HTR-8/SVneo (cell line): Measurements from ENCODE around the gene CRAT.

Experiments
- DNase-seq: peaks from one replicate; pipeline ENCODE4 v3.0.0; 2011; ENCODE audit warnings: low spot score, mixed read lengths; ENCODE audit not compliant: insufficient read length
- FAIRE-seq: peaks from 2 replicates; lab custom pipeline; 2011; peaks lifted over from hg19 to GRCh38; lab: Jason Lieb, UNC

CRAT gene

GRCh38 chr9:129070696-129071525 lies 39.7 kb downstream of the CRAT start:
- FAIRE-seq: no peak

GRCh38 chr9:129069862-129070641 lies 40.5 kb downstream of the CRAT start:
- no peak for FAIRE-seq
- DNase-seq: no peak

More at GRCh38 chr9:129070696-129071525, 39.7 kb downstream of the CRAT start:
- DNase-seq: no peak

DNA sequence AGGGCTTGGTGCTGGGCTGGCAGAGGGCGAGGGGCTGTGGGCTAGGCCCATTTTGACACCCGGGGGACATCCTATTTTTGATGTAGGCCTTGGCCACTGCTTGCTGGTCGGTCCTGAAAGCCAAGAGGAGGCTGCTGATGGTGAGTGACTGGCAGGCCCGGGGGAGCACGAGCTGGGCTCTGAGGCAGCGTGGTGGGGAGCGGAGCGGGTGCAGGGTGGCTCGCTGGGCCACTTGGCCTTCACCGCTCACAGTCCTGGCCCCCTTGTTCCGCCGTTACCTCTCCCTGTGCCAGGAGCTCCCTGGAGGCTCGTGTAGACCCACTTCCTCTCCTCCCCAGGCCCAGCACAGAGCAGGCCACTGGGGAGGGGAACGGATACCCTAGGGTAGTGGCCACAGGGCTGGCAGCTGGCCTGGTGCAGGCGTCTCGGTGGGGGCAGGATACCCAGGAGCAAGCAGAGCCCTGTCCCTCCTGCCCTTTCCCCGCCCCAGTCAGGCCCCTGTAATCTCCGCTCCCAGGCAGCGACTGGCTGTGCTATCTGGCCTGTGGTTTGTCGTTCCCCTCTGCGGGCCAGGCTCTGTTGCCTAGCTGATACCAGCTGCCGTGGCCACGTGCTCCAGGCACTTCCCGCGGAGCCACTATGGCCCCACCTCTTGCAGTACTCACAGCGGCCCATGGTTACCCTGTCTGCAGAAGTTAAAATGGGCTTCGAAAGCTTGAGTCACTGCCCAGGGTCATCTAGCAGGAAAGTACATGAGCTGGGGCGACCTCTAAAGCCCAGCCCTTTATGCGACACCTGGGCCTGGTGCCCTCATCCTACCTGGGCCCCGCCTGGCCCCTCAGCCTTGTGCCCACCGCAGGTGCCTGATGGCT lies 41.4 kb downstream of the CRAT start:
- FAIRE-seq (no peak), DNase-seq (no peak)

- FAIRE-seq: no peak
- no peak for DNase-seq
Observed at GRCh38 chr9:129068110-129068509, 42.5 kb downstream of the CRAT start.

GRCh38 chr9:129064499-129064908 lies 46.1 kb downstream of the CRAT start:
- FAIRE-seq: no peak
- DNase-seq: no peak

DNA sequence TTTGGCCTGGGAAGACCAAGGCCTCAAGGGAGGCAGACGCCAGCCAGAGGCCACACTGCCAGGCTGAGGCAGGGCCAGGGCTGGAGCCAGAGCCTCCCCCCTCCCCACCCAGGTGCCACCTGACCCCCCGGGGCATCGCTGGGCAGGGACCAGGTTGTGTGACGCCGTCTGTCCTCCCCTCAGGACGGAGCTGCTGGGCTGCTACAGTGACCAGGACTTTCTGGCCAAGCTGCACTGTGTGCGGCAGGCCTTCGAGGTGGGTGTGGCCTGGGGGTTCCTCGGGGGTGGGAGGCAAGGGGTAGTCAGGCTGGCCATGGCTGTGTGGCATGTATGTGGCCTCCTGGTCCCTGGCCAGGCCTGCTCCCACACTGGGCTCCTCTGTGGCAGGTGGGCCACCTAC lies 47.5 kb downstream of the CRAT start:
- no peak for DNase-seq
- FAIRE-seq: no peak

- no peak for FAIRE-seq
Observed at GRCh38 chr9:129060991-129061390, 49.6 kb downstream of the CRAT start.

GRCh38 chr9:129059796-129060785 lies 50.5 kb downstream of the CRAT start:
- DNase-seq (no peak), FAIRE-seq (no peak)

More at GRCh38 chr9:129060991-129061390, 49.6 kb downstream of the CRAT start:
- DNase-seq: no peak

GRCh38 chr9:129058965-129059795 lies 51.4 kb downstream of the CRAT start:
- FAIRE-seq (no peak), DNase-seq (no peak)

DNA sequence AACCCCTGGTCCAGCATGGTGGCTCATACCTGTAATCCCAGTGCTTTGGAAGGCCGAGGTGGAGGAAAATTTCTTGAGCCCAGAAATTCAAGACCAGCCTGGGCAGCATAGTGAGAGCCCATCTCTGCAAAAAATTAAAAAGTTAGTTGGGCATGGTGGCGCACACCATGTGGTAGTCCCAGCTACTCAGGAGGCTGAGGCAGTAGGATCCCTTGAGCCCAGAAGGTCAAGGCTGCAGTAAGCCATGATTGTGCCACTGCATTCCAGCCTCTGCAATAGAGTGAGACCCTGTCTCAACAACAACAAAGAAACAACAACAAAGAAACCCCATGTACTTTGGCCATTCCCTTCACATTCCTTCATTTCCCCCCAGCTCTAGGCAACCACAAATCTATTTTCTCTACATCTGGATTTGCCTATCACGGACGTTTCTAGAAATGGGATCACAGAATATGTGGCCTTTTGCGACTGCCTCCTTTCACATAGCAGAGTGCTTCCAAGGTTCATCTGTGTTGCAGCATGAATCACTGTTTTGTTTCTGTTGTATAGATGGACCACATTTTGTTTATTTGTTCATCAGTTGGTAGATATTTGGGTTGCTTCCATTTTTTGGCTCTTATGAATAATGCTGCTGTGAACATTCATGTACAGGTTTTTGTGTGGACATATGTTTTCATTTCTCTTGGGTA lies 56.3 kb downstream of the CRAT start:
- DNase-seq: no peak
- FAIRE-seq: no peak

DNA sequence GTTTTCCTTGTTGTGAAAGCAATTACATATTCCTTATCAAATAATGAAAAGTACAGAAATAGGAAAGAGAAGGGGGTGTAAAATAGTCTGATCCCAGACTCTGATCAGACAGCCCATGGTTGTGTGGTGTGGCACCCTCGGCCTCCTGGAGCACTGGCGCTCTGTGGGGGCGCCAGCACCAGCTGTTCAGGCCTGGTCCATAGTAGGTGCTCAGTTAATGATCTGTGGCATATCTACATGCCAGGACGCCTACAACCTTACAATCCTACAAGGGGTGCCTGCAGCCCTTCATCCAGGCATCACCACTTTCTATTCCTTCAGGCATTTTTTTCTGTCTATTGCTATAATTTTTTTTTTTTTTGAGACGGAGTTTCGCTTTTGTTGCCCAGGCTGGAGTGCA lies 57.6 kb downstream of the CRAT start:
- DNase-seq: no peak
- FAIRE-seq: no peak

- DNase-seq (no peak), FAIRE-seq (no peak)
Observed at GRCh38 chr9:129052592-129052991, 58.0 kb downstream of the CRAT start.
